CD1c-positive myeloid dendritic cell (primary cell): ENCODE results near the gene DLL1.
"Not testable (repeated sequence)": the region's sequence is repeated elsewhere in the genome, so short reads cannot be mapped to it uniquely, and the experiment has no call there.

Experiments
- DNase-seq: peaks from one replicate; pipeline ENCODE4 v3.0.0-alpha.2; 2016; ENCODE audit errors: extremely low spot score

DLL1 gene

GRCh38 chr6:170290296-170291128, at the start of gene DLL1:
Gene DLL1 (minus strand): TSS chr6:170291078. CDS start chr6:170290139, 939 bp downstream.
- peak; percentile 48 for DNase-seq

- not testable (repeated sequence) for DNase-seq
These were observed 44.3 kb upstream of the DLL1 start for GRCh38 chr6:170335199-170335598.

- DNase-seq: no peak
These were observed 38.4 kb upstream of the DLL1 start for GRCh38 chr6:170329321-170329720.

- DNase-seq: no peak
These were observed 26.8 kb upstream of the DLL1 start for GRCh38 chr6:170317718-170318117.

- DNase-seq: no peak
These were observed 26.2 kb upstream of the DLL1 start for GRCh38 chr6:170317076-170317475.

- no peak for DNase-seq
These were observed 25.2 kb upstream of the DLL1 start for GRCh38 chr6:170316071-170316470.

- no peak for DNase-seq
These were observed 24.1 kb upstream of the DLL1 start for GRCh38 chr6:170314983-170315382.

GRCh38 chr6:170313716-170314295, 22.9 kb upstream of the DLL1 start:
- no peak for DNase-seq

GRCh38 chr6:170312876-170313275, 22.0 kb upstream of the DLL1 start:
- DNase-seq: no peak

GRCh38 chr6:170311696-170312095, 20.8 kb upstream of the DLL1 start:
- no peak for DNase-seq

- no peak for DNase-seq
These were observed 17.9 kb upstream of the DLL1 start for GRCh38 chr6:170308761-170309160.

GRCh38 chr6:170307080-170307545, 16.2 kb upstream of the DLL1 start:
- no peak for DNase-seq

- DNase-seq: peak; percentile 99
These were observed 15.6 kb upstream of the DLL1 start, which contains the start of gene FAM120B for GRCh38 chr6:170306324-170307079. Gene FAM120B (plus strand): TSS chr6:170306758. CDS start chr6:170317391, 10,633 bp downstream.

GRCh38 chr6:170305805-170306323, 15.0 kb upstream of the DLL1 start:
- DNase-seq: no peak

- no peak for DNase-seq
These were observed 10.3 kb upstream of the DLL1 start for GRCh38 chr6:170301184-170301583.

GRCh38 chr6:170298688-170299087, 7.8 kb upstream of the DLL1 start:
- no peak for DNase-seq

- DNase-seq: no peak
These were observed 6.9 kb upstream of the DLL1 start for GRCh38 chr6:170297576-170298330.

- DNase-seq: no peak
These were observed 6.1 kb upstream of the DLL1 start for GRCh38 chr6:170296746-170297575.

- no peak for DNase-seq
These were observed 5.5 kb upstream of the DLL1 start for GRCh38 chr6:170296423-170296745.
